Measurements from ENCODE around the gene MYO16.

MYO16 gene

DNA sequence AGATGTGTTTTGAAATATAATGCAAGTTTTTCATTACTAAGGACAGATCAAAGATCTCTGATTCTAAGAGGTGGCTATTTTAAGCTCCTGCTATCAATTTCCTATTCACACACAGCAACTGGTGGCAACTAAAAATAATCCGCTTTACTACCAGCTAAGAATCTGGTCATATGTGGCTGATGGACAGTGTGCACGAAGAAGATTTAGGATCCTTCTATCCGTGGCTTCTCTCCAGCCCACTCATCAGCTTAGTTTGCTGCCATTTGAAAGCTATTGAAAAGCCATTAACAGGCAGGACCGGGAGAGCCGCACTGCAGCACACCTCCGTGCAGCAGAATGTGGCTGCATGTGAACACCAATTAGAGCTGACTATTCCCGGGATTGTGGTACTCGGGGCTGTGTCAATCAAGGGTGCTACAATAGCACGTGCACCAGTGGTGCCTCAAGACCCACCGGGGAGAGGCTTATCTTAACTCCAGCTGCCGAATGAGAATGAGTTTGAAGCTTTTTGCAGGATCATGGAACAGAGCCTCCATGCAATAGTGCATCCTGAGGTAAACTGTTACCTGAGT, at the start of gene MYO16:
TSS of gene MYO16 (plus strand) at position 431 of the 572 bp plus-strand sequence. CDS start 234 bp downstream, outside the sequence.
- DNase-seq, result no peak

- DNase-seq, result no peak
Observed at GRCh38 chr13:108586826-108587225, 42.6 kb upstream of the MYO16 start.

- DNase-seq, result no peak
Observed at GRCh38 chr13:108588516-108588915, 40.9 kb upstream of the MYO16 start.

GRCh38 chr13:108594153-108594552, 35.3 kb upstream of the MYO16 start:
- DNase-seq, result no peak

GRCh38 chr13:108595436-108596274, 33.8 kb upstream of the MYO16 start:
- DNase-seq, result no peak

GRCh38 chr13:108597943-108598342, 31.5 kb upstream of the MYO16 start:
- DNase-seq, result no peak

DNA sequence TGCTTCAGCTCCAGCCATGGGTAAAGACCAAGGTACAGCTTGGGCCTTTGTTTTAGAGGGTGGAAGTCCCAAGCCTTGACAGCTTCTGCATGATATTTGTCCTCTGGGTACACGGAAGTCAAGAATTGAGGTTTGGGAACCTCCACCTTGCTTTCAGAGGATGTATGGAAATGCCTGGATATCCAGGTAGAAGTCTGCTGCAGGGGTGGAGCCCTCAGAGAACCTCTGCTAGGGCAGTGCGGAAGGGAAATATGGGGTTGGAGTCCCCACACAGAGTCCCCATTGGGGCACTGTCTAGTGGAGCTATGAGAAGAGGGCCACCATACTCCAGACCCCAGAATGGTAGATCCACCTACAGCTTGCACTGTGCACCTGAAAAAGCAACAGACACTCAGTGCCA, 23.0 kb upstream of the MYO16 start:
- no peak for DNase-seq

GRCh38 chr13:108609353-108609752, 20.1 kb upstream of the MYO16 start:
- DNase-seq, result peak; percentile 15

DNA sequence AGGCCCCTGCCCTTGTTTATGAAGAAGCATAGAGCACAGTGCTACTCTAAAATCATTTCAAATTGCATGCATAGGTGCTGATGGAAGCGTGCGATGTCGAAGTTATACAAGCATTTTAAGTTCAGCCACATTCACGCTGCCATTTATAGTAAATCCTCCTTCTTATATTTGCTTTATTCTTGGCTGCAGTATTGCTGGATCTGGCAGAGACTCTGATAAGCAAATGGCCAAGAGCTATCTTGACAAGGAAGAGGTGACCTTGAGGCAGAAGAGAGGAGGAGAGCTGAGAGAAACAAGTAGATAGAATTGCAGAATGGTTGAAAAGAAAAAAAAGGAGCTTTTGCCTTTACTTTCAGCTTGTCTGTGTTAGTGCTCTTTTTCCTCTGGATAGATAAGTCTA, 18.9 kb upstream of the MYO16 start:
- no peak for DNase-seq

DNA sequence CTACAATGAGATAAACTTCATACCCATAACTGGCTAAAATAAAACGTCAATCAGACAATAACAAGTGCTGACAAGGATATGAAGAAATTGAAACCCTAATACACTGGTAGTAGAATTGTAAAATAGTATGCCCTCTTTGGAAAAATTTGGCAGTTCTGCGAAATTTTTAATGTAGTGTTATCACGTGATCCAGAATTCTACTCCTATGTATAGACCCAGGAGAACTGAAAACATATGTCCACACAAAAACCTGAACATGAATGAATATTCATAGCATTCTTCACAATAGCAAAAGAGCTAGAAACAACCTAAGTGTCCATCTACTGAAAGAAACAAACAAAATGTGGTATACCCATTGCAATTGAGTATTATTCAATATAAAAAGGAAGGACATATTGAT, 14.2 kb upstream of the MYO16 start:
- DNase-seq, result no peak

GRCh38 chr13:108618233-108618632, 11.2 kb upstream of the MYO16 start:
- DNase-seq, result no peak

DNA sequence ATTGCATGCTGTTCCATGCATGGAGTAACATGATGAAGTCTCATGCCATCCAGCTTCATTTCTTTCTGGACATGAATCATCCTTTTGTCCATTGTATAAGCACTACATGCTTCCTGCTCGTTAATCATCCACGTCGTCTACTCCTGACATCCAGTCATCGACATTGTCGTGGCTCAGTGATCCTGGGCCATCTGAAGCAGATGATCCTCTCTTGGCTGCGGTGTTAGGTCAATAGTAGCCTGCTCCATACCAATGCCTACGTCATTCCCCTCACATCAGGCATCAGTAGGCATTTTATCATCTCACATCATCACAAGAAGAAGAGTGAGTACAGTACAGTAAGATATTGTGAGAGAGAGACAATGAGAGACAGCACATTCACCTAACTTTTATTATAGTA, 7.9 kb upstream of the MYO16 start:
- DNase-seq, result no peak

DNA sequence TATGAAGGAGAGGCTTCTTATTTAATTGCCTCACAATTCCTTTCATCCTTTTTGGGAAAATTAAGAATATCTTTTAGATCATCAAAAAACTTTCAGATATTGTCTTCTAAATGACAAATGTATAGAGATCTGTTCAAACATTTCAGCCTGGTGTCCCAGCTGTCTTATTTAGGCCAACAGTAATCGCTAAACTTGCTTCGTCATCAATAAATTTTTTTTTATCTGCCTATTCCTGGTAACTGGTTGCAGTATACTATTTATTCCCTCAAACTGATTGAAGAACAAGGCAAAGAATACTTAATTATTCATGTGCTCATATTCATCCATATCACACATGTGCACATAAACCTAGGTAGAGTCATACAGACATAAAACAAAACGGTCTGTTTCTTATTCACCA, 5.3 kb upstream of the MYO16 start:
- no peak for DNase-seq

DNA sequence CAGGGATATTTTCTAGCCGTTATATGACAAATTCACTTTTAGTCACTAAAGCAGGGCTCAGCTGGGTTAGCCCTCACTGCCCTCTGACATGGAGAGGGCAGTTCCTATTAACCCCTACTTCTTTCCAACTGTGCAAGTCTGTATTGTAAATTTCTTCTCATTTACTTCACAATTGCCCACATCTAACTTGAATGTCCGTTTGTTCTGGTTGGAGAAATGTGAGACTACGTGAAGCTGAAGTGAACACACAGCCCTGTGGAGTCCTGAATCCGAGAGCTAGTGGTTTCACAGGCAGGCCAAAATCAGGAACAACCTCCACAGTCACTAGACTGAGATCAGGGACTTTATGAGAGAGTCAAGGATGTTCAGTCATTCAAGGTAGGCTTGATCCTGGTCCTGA, 4.4 kb upstream of the MYO16 start:
- no peak for DNase-seq

GRCh38 chr13:108629988-108630387, 577 bp downstream of the MYO16 start:
- DNase-seq, result no peak

GRCh38 chr13:108632649-108633167, 3.3 kb downstream of the MYO16 start:
- DNase-seq, result no peak

DNA sequence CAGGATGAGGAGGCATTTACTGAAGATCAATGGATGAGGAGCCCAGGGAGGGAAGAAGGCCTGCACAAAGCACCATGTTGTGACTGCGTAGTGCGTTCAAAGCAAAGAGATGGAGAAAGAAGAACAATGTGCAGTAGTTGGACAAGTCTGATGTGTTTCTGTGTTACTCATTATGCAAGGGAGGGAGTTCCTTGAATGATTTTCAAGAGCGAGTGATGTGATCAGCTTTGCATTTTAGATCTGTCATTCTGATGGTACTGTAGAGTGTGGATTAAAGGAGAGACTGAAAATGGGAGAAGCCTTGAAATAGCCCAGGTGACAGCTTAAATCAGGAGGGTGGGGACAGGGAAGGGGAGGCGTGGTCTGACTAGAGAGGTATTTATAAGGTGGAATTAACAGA, 9.5 kb downstream of the MYO16 start:
- DNase-seq, result no peak

- DNase-seq, result no peak
Observed at GRCh38 chr13:108643646-108644353, 14.4 kb downstream of the MYO16 start.

- DNase-seq, result no peak
Observed at GRCh38 chr13:108645376-108645775, 16.0 kb downstream of the MYO16 start.

DNA sequence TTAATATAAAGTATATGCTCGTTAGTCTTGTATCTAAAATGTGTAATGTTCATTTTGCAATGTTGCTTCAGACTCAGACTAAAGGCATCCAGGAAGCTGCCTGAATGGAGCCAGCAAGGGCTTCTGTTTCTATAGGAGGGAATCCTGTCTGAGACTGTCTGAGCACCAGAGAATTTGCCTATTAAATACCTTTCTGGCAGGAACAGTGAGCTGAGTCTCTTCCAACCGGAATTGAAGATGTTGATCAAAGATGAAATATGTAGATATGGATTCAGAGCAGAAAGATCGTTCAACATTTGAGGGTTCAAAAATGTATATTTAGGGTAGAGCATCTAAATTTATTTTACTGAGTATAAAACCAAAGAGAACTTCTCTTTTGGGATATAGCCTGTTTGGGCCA, 20.9 kb downstream of the MYO16 start:
- DNase-seq, result no peak

DNA sequence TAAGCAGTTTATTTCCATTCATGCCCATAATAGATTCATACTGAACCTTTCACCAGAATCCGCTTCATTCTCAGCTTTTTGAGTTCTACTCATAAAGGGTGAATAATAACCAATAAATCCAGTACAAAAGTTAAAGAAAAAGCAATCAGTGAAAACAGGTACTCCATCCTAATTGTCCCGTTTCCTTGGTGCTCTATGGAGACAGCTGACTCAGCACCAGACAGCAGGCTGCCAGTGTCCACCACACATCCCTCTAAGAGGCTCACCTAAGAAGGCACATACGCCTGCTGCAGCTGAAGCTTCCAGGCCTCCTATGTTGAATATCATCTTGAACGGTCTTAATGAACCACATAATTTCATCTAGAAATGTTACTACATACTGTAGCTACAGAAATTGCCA, 27.3 kb downstream of the MYO16 start:
- no peak for DNase-seq

DNA sequence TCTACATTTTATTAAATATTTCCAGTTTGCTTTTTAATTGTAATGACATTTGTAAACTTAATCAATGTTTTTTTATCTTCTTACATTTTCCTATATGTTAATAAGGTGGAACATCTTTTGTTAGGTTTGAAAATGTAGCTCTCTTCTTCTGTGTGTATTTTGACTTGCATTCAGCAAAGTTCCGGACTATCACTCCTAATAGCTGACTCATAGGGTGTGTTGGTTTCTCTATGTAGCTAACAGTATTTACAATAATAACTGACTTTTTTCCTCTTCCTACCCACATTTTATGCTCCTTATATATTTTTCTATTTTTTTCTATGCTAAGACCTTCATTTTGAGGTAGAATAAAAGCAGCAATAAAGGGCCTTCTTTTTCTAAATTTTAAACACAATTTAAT, 28.1 kb downstream of the MYO16 start:
- DNase-seq, result no peak

DNA sequence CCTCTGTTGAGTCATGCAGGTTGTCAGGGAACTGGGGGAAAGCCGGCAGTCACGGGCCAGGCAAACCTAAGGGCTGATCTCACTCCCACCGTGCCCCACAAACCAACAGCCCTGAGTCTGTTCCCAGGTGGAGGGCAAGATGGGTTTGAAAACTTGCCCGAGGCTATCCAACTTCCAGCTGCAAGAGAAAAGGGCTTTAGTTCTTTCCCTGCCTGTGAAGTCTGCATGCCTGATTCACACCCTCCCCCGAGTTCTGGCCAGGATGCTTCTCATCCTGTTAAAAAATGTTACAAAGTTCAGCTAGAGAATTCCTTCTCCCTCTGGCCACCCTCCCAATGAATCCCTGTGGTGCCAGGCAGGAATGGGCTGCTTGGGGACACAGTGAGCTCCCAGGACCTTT, 33.1 kb downstream of the MYO16 start:
- DNase-seq, result no peak

DNA sequence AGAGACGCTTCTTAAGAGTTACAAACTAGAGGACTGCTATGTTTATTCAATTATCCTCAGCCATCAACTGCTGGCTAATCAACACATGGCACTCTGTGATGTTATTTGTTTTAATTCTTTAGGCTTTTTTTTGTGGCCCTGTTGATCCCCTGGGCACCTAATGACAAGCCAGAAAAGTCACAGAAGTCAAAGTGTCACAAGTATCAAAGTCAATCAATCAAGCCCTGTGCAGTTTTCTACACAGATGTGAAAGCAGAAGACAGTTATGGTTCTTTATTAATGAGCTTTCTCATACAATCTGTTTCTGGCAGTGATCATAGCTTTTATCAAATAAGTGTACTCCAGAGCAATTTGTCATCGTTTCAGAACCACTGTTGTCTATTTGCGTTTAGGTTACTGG, 34.3 kb downstream of the MYO16 start:
- no peak for DNase-seq
